Prostate gland (tissue), 2 donors: Measurements from ENCODE around the gene DHX40. TPM values are rescaled to one million over a fixed set of nuclear protein-coding genes. Genes with fewer than 3 reads are reported as not detected.
A peak's percentile ranks its signal among the peaks of the same experiment; 100 is the strongest.

Experiments
- DNase-seq: peaks from one replicate; pipeline ENCODE4 v3.0.0-alpha.2; 2019; ENCODE audit warnings: low spot score
- H3K27ac ChIP-seq, 2 donors: fragments of 200-600 bp; sonication (generic); 2 replicates each; pipeline ENCODE4 v1.5.1; 2017 to 2019
- H3K27me3 ChIP-seq: fragments of 200-600 bp; sonication (generic); replicated peaks from 2 replicates; pipeline ENCODE4 v1.5.1; 2019; ENCODE audit not compliant: insufficient read depth
- H3K36me3 ChIP-seq, 2 donors: fragments of 200-600 bp; sonication (generic); 1 replicate in 1 of 2; 2 replicates in 1 of 2; pipeline versions ENCODE4 v1.5.1 to v1.8.1; 2017 to 2019
- H3K4me1 ChIP-seq: fragments of 200-600 bp; sonication (generic); replicated peaks from 2 replicates; pipeline ENCODE4 v1.5.1; 2019
- H3K4me3 ChIP-seq, 2 donors: fragments of 200-600 bp; sonication (generic); 2 replicates each; pipeline ENCODE4 v1.5.1; 2017 to 2019
- H3K9me3 ChIP-seq: fragments of 200-600 bp; sonication (generic); 2 replicates; pipeline ENCODE4 v1.5.1; 2017
- CTCF ChIP-seq, 4 experiments: fragments of 200-600 bp in 2 of 4; fragments of 450-650 bp in 2 of 4; sonication (generic) in 2 of 4; IDR thresholded peaks; 1 replicate in 3 of 4; 2 replicates in 1 of 4; pipeline ENCODE4 v1.5.1; 2016 to 2019; ENCODE audit warnings: antibody characterized with exemption in 4 of 4, mild to moderate bottlenecking in 2 of 4, moderate library complexity in 2 of 4
- POLR2A ChIP-seq: fragments of 450-650 bp; IDR thresholded peaks from one replicate; pipeline ENCODE4 v1.6.1; 2016; ENCODE audit warnings: antibody characterized with exemption, mild to moderate bottlenecking
- POLR2AphosphoS5 ChIP-seq: sonication (generic); formaldehyde crosslinking; IDR thresholded peaks from one replicate; pipeline ENCODE4 v1.6.1; 2017; ENCODE audit warnings: antibody characterized with exemption
- WGBS: methylation state at CpG from one replicate; pipeline ENCODE4 v1.1.5; 2018; 5-methylcytosine and 5-hydroxymethylcytosine counted together
- intact Hi-C: fragments of 100-400 bp; cut with DNase I; formaldehyde crosslinking; loops from one replicate; pipeline ENCODE4 v1.14.2; 2022
- total RNA-seq, 2 donors: library from RNA; depleted of rRNA; stranded (reverse); fragments of >200 nt; gene quantifications; one replicate each; pipeline ENCODE4 v1.1.0, GENCODE V29; 2016

DHX40 gene
- total RNA-seq, 2 donors from 2014 or later, result 43.7 to 53.7 TPM

DNA sequence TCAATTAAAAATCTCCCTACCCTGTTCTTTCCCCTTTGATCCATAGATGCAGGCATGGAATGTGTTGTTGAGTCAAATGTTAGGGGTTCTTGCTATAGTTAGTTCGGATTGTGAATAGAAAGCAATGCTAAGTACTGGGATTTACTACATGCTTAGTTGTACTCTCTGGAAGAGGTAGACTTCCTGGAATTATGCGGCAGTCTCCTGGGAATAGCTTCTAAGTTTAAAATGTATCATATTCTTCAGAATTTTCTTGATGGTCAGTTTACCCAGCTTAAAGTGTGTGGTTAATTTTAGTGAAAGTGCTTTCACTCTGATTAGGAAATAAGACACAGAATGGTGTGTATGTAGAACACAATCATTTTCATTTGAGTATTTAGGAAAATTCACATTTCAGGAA lies 57.7 kb downstream of the DHX40 start:
- DNase-seq, result no peak

GRCh38 chr17:59626756-59627155 lies 61.3 kb downstream of the DHX40 start:
- Histone ChIP-seq H3K27me3 (no peaks in the 10 kb centered on the region), H3K4me3 (no peak overlapping the region), H3K4me1 (peaks cover 20% of the 10 kb centered on the region), H3K27ac (no peak overlapping the region), H3K36me3 (no peaks in the 10 kb centered on the region), H3K9me3 (no peaks in the 10 kb centered on the region)
- no peak for TF ChIP-seq POLR2A
- TF ChIP-seq POLR2AphosphoS5, result no peak
- TF ChIP-seq CTCF (IDR thresholded peaks at IDR 0.05), result no peak
- intact Hi-C loops, result loop anchor here (10.0 kb wide), 1 partner anchor 62 kb away; the partner anchor contains the start of gene DHX40
- WGBS, result 83% methylated on average over 5 of the region's 5 CpGs
- no peak for DNase-seq

More for the DNA sequence above, 57.7 kb downstream of the DHX40 start:
- Histone ChIP-seq H3K27ac (no peak overlapping the region), H3K4me3 (no peak overlapping the region), H3K36me3 (no peaks in the 10 kb centered on the region), H3K9me3 (no peaks in the 10 kb centered on the region), H3K4me1 (peaks cover 16% of the 10 kb centered on the region), H3K27me3 (no peaks in the 10 kb centered on the region)
- 73% methylated on average over 2 of the region's 2 CpGs for WGBS
- no peak for TF ChIP-seq CTCF (IDR thresholded peaks at IDR 0.05)
- intact Hi-C loops, result loop anchor here (10.0 kb wide), 1 partner anchor 58 kb away; the partner anchor contains the start of gene DHX40

DNA sequence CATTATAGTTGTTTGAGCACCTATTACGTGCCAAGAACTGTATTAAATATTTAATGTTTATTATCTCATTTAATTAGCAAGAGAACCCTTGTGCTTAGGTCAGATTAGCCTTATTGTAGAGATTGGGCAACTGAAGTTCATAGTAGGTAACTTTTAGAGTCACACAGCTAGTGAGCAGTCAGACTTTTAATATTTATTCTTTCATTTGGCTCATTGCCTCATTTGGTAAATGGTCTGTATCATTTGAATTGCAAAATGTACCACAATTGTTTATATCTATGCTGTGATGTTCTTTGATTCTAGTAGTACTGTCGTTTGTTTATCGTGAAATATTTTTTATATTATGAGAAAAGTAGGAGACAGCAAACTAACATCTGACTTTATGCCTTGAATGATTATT lies 61.9 kb downstream of the DHX40 start:
- intact Hi-C loops, result loop anchor here (10.0 kb wide), 1 partner anchor 62 kb away; the partner anchor contains the start of gene DHX40
- peaks cover 20% of the 10 kb centered on the region for H3K4me1 ChIP-seq
- WGBS, result 27% methylated on average over 3 of the region's 3 CpGs

GRCh38 chr17:59627770-59628171 lies 62.4 kb downstream of the DHX40 start:
- H3K27me3 ChIP-seq, result no peaks in the 10 kb centered on the region
- no peaks in the 10 kb centered on the region for H3K9me3 ChIP-seq
- no peak for TF ChIP-seq POLR2AphosphoS5
- TF ChIP-seq CTCF (IDR thresholded peaks at IDR 0.05), result no peak
- TF ChIP-seq POLR2A, result no peak
- intact Hi-C loops, result loop anchor here (10.0 kb wide), 1 partner anchor 63 kb away; the partner anchor contains the start of gene DHX40
- no peaks in the 10 kb centered on the region for H3K36me3 ChIP-seq
- peak overlapping the region in 1 of 2 donors; percentile 37 for H3K27ac ChIP-seq
- DNase-seq, result peak; percentile 25
- peaks cover 20% of the 10 kb centered on the region for H3K4me1 ChIP-seq
- WGBS, result 5% methylated on average over 2 of the region's 2 CpGs
- no peak overlapping the region for H3K4me3 ChIP-seq

More for the DNA sequence above, 61.9 kb downstream of the DHX40 start:
- TF ChIP-seq POLR2A (no peak), CTCF (IDR thresholded peaks at IDR 0.05) (no peak), POLR2AphosphoS5 (no peak)
- H3K27ac ChIP-seq, result peak overlapping the region in 1 of 2 donors; percentile 37
- H3K9me3 ChIP-seq, result no peaks in the 10 kb centered on the region
- no peak overlapping the region for H3K4me3 ChIP-seq
- H3K27me3 ChIP-seq, result no peaks in the 10 kb centered on the region
- DNase-seq, result no peak
- H3K36me3 ChIP-seq, result no peaks in the 10 kb centered on the region

- Histone ChIP-seq H3K27me3 (no peaks in the 10 kb centered on the region), H3K9me3 (no peaks in the 10 kb centered on the region), H3K4me3 (no peak overlapping the region), H3K4me1 (peaks cover 20% of the 10 kb centered on the region), H3K27ac (no peak overlapping the region), H3K36me3 (no peaks in the 10 kb centered on the region)
- WGBS, result 82% methylated on average over 3 of the region's 3 CpGs
- DNase-seq, result no peak
- TF ChIP-seq CTCF (IDR thresholded peaks at IDR 0.05) (no peak), POLR2A (no peak), POLR2AphosphoS5 (no peak)
- intact Hi-C loops, result loop anchor here (10.0 kb wide), 1 partner anchor 64 kb away; the partner anchor contains the start of gene DHX40
Measured at GRCh38 chr17:59629174-59629573, 63.8 kb downstream of the DHX40 start.
